Tibial nerve (tissue), 4 donors: ENCODE data around the gene CRB2. TPM values are rescaled to one million over a fixed set of nuclear protein-coding genes. Genes with fewer than 3 reads are reported as not detected.

Experiments
- DNase-seq, 2 donors: peaks; one replicate each; pipeline ENCODE4 v3.0.0-alpha.2; 2019; ENCODE audit warnings: low spot score in 2 of 2
- H3K27ac ChIP-seq, 4 donors: fragments of 200-600 bp; sonication (generic) in 3 of 4; one replicate each; pipeline ENCODE4 v1.5.1; 2017 to 2019; ENCODE audit warnings: mild to moderate bottlenecking in 1 of 4
- H3K27me3 ChIP-seq, 2 donors: fragments of 200-600 bp; sonication (generic) in 1 of 2; one replicate each; pipeline versions ENCODE4 v1.5.1 to v1.6.0; 2017 to 2019
- H3K36me3 ChIP-seq, 3 donors: fragments of 200-600 bp; sonication (generic); one replicate each; pipeline ENCODE4 v1.5.1; 2018 to 2019
- H3K4me1 ChIP-seq, 4 donors: fragments of 200-600 bp; sonication (generic) in 3 of 4; one replicate each; pipeline ENCODE4 v1.5.1; 2017 to 2019
- H3K4me3 ChIP-seq, 4 donors: fragments of 200-600 bp; sonication (generic) in 3 of 4; one replicate each; pipeline ENCODE4 v1.5.1; 2017 to 2019; ENCODE audit warnings: mild to moderate bottlenecking in 1 of 4, moderate library complexity in 1 of 4
- H3K9me3 ChIP-seq, 4 donors: fragments of 200-600 bp; sonication (generic) in 3 of 4; one replicate each; pipeline ENCODE4 v1.5.1; 2017 to 2019
- EP300 ChIP-seq, 2 donors: sonication (generic); formaldehyde crosslinking; IDR thresholded peaks; one replicate each; pipeline ENCODE4 v1.6.1; 2017; ENCODE audit warnings: antibody characterized with exemption in 2 of 2, mild to moderate bottlenecking in 1 of 2
- POLR2A ChIP-seq, 2 donors: fragments of 450-650 bp; IDR thresholded peaks; one replicate each; pipeline ENCODE4 v1.6.1; 2017; ENCODE audit warnings: antibody characterized with exemption in 2 of 2, mild to moderate bottlenecking in 2 of 2, moderate library complexity in 2 of 2
- WGBS, 2 donors: methylation state at CpG; one replicate each; pipeline ENCODE4 v1.1.5; 2018; 5-methylcytosine and 5-hydroxymethylcytosine counted together
- total RNA-seq, 4 donors: library from RNA; depleted of rRNA; stranded (reverse); fragments of >200 nt; gene quantifications; one replicate each; pipeline ENCODE4 v1.1.0, GENCODE V29; 2016
- TF ChIP-seq, protein P1 (sequence below), 5 experiments: fragments of 200-600 bp in 3 of 5; fragments of 450-650 bp in 2 of 5; sonication (generic) in 3 of 5; IDR thresholded peaks; one replicate each; pipeline ENCODE4 v1.5.1; 2016 to 2019; ENCODE audit warnings: antibody characterized with exemption in 5 of 5, mild to moderate bottlenecking in 3 of 5, moderate library complexity in 2 of 5

The CRB2 gene
- total RNA-seq, 4 donors from 2014 or later, result under 0.01 to 0.44 TPM; not detected in 2

GRCh38 chr9:123401879-123402513, 46.0 kb downstream of the CRB2 start:
- 42 to 46% methylated on average over 9 of the region's 9 CpGs for WGBS, 2 donors
- peak in 1 of 2 donors; percentile 19 for DNase-seq
- Histone ChIP-seq H3K4me1 (peaks cover 0 to 13% (median 0%) of the 10 kb centered on the region in 4 donors), H3K4me3 (no peak overlapping the region), H3K36me3 (peaks cover 0 to 11% (median 0%) of the 10 kb centered on the region in 3 donors), H3K9me3 (no peaks in the 10 kb centered on the region), H3K27me3 (no peaks in the 10 kb centered on the region), H3K27ac (no peak overlapping the region)
- TF ChIP-seq, protein P1, sequence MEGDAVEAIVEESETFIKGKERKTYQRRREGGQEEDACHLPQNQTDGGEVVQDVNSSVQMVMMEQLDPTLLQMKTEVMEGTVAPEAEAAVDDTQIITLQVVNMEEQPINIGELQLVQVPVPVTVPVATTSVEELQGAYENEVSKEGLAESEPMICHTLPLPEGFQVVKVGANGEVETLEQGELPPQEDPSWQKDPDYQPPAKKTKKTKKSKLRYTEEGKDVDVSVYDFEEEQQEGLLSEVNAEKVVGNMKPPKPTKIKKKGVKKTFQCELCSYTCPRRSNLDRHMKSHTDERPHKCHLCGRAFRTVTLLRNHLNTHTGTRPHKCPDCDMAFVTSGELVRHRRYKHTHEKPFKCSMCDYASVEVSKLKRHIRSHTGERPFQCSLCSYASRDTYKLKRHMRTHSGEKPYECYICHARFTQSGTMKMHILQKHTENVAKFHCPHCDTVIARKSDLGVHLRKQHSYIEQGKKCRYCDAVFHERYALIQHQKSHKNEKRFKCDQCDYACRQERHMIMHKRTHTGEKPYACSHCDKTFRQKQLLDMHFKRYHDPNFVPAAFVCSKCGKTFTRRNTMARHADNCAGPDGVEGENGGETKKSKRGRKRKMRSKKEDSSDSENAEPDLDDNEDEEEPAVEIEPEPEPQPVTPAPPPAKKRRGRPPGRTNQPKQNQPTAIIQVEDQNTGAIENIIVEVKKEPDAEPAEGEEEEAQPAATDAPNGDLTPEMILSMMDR (IDR thresholded peaks at IDR 0.05), result peak; percentile 37 to 69 (median 65)
- TF ChIP-seq POLR2A (IDR thresholded peaks at IDR 0.05), result no peak

DNA sequence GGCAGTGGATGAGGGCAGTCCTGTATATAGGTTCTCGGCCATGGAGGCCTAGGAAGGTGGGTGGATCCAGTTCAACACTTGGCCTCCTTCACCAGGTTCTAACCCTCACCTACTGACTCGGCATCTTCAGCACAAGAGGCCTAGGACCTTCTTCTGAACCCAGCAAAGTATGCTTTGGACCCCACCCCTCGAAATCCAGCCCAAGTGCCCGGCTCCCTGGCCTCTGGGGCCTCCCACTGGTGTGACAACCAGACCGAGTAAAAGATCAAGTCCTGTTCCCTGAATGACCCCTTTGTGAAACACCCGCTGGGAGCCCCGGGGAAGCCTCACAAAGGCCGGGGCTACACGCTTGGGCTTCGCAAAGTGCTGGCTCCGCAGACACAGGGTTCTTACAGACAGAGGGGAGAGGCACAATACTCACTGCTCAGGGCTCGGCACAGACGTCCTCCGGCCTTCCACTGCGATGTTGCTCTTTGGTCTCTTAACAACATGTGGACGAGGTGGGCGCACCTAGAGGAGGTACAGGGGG, 47.0 kb downstream of the CRB2 start:
- H3K36me3 ChIP-seq, result peaks cover 0 to 11% (median 0%) of the 10 kb centered on the region in 3 donors
- DNase-seq, result no peak
- H3K4me3 ChIP-seq, result no peak overlapping the region
- no peak overlapping the region for H3K27ac ChIP-seq
- TF ChIP-seq POLR2A (IDR thresholded peaks at IDR 0.05) (no peak), EP300 (IDR thresholded peaks at IDR 0.05) (no peak)
- TF ChIP-seq, protein P1 (IDR thresholded peaks at IDR 0.05), result no peak
- peaks cover 0 to 14% (median 0%) of the 10 kb centered on the region in 4 donors for H3K4me1 ChIP-seq
- WGBS, 2 donors, result 45 to 73% methylated on average over 17 of the region's 17 CpGs
- no peaks in the 10 kb centered on the region for H3K9me3 ChIP-seq
- H3K27me3 ChIP-seq, result no peaks in the 10 kb centered on the region

- TF ChIP-seq POLR2A (IDR thresholded peaks at IDR 0.05), result no peak
- TF ChIP-seq, protein P1 (IDR thresholded peaks at IDR 0.05), result no peak
- no peak for TF ChIP-seq EP300 (IDR thresholded peaks at IDR 0.05)
- H3K36me3 ChIP-seq, result peaks cover 0 to 10% (median 0%) of the 10 kb centered on the region in 3 donors
- H3K4me3 ChIP-seq, result no peak overlapping the region
- H3K27ac ChIP-seq, result no peak overlapping the region
- DNase-seq, result no peak
- H3K4me1 ChIP-seq, result peaks cover 0 to 14% (median 0%) of the 10 kb centered on the region in 4 donors
- no peaks in the 10 kb centered on the region for H3K9me3 ChIP-seq
- no peaks in the 10 kb centered on the region for H3K27me3 ChIP-seq
- WGBS, 2 donors, result 90 to 98% methylated on average over 6 of the region's 6 CpGs
Observed at GRCh38 chr9:123406016-123406415, 50.0 kb downstream of the CRB2 start.

DNA sequence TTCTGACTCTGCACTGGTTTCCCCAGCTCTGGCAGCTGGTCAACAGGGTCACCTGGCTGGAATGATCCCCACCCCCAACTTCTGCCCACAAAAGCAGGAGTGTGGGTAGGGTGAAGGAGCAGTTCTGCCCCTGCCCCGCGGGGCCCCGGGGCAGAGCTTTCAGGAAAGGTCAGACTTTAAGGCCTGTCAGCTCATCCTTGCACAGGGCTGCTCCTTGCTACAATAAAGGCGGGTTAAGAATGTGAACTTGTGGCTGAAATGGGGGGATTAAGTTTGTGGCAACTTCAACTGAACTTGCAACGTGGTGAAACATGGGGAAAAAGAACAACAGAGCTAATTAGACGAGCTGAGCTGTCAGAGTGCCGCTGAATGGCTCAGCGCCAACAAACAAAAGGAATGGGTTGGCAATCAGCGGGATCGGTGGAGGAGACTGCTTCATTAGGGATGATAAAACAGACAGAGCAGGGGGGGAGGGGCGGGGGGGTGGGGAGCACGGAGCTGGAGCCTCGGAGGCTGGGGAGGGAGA, 50.8 kb downstream of the CRB2 start:
- H3K4me1 ChIP-seq, result peaks cover 0 to 14% (median 0%) of the 10 kb centered on the region in 4 donors
- TF ChIP-seq EP300 (IDR thresholded peaks at IDR 0.05), result no peak
- TF ChIP-seq, protein P1 (IDR thresholded peaks at IDR 0.05), result no peak
- WGBS, 2 donors, result 34 to 40% methylated on average over 13 of the region's 13 CpGs

DNA sequence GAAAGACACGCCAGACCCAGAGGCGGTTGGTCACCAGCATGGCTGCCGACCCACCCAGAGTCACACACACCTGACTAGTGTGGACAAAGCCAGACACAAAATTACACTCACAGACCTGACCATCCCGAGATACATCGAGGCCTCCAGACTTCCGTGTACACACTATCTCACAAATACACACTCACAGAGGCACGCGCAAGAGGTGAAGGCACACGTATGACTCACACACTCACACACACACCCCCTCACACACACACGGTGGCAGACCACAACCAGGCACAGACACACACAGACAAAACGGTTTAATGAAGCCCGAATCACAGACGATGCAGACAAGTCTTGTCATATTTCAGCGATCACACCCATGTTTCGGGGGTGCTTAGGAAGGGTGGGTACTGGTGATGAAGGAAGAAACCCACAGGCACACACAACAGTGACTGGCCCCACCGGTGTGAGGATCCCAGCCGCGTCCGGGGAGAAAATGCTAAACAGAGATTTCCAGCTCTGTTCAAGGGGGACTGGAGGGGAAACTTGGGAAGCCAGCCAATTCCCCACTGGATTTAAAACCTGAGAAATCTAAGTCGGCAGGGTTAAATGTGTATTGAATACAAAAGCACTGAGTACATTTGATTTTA, 51.3 kb downstream of the CRB2 start:
- TF ChIP-seq POLR2A (IDR thresholded peaks at IDR 0.05) (no peak), EP300 (IDR thresholded peaks at IDR 0.05) (no peak)
- TF ChIP-seq, protein P1 (IDR thresholded peaks at IDR 0.05), result no peak
- Histone ChIP-seq H3K9me3 (no peaks in the 10 kb centered on the region), H3K36me3 (peaks cover 0 to 18% (median 0%) of the 10 kb centered on the region in 3 donors), H3K27ac (no peak overlapping the region), H3K4me1 (peaks cover 0 to 12% (median 0%) of the 10 kb centered on the region in 4 donors), H3K27me3 (no peaks in the 10 kb centered on the region), H3K4me3 (no peak overlapping the region)
- no peak for DNase-seq
- WGBS, 2 donors, result 75 to 84% methylated on average over 20 of the region's 20 CpGs

More for the DNA sequence above, 50.8 kb downstream of the CRB2 start:
- Histone ChIP-seq H3K4me3 (no peak overlapping the region), H3K27me3 (no peaks in the 10 kb centered on the region), H3K36me3 (peaks cover 0 to 16% (median 0%) of the 10 kb centered on the region in 3 donors), H3K9me3 (no peaks in the 10 kb centered on the region), H3K27ac (no peak overlapping the region)
- DNase-seq, result no peak
